Measurements from ENCODE around the gene TUT4.

The TUT4 gene

DNA sequence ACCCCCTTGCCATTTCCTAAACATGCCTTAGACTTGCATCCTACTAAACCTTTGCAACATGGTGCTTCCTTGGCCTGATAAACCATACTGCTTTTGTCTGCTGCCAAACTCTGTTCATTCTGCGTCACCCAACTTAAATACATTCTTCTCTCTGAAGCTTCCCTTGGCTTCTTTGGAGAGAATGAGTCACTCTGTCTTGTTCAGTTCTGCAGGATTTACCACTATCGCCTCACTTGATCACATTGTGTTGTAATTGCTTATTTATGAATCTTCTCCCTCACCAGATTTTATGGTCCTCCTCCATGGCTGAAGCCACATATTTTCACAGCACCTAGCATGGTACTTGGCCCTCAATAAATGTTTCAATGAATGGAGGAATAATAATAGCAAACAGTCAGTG, 21.7 kb upstream of the TUT4 start:
- no peak for DNase-seq (ENCODE audit: low read depth in 2 of 2)

DNA sequence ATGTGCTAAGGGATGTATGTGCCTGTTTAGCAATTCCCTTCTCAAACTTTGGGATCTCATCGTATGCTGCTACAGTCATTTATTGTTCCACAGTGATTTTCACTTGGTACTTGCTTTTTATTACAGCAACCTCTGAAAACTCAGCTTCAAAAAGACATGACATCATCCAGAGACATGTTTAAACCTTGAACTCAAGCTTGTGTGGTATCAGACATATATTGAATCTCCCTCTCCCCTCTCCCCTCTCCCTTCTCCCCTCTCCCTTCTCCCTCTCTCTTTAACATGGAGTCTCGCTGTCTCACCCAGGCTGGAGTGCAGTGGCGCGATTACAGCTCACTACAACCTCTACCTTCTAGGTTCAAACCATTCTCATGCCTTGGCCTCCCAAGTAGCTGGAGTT, 19.5 kb upstream of the TUT4 start:
- no peak for DNase-seq (ENCODE audit: low read depth in 2 of 2)

DNA sequence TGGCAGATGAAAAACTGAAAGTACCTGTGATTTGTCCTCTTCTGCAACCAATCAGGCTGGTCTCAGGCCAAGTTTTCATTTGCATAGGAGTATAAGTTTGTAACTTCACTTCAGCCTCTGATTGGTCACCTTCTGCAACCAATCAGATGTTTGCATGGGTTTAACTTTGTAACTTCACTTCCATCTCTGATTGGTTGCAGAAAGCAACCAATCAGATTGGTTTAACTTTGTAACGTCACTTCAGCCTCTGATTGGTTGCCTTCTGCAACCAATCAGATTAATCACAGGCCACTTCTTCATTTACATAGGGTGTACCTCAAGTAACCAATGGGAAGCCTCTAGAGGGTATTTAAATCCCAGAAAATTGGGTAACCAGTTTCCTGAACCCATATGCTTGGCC, 18.9 kb upstream of the TUT4 start:
- DNase-seq (ENCODE audit: low read depth in 2 of 2): no peak

DNA sequence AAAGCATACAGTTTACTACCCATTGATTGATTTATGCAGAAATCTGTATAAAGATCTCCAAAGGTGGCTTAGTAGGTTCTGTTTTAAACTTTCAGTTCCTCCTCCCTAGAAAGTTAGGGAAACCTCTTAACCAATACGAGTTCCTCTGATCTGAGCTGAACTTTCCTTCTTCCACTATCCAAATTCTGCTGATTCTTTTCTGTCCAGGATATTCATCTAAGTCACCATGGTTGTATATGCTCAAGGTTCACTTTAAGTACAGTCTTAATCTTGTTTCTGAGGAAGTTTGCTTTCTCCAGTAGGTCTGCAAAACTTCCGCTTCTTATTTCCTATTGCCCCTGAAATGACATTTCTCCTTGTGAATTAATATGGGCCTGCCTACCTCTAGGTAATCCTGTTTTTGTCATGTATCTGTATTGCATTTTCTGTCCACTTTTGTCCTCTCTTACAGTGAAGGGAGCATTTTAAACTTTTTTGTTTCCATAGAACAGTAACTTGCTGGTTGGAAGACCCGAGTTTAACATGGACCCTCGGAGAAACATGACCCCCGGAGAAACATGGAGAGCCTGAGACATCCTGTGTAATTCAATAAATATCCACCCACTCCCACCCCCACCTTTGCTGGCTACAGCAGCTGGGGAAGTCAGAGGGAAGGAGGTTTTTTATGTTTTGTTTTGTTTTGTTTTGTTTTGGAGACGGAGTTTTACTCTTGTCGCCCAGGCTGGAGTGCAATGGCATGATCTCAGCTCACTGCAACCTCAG, 16.7 kb upstream of the TUT4 start:
- no peak for DNase-seq (ENCODE audit: low read depth in 2 of 2)

DNA sequence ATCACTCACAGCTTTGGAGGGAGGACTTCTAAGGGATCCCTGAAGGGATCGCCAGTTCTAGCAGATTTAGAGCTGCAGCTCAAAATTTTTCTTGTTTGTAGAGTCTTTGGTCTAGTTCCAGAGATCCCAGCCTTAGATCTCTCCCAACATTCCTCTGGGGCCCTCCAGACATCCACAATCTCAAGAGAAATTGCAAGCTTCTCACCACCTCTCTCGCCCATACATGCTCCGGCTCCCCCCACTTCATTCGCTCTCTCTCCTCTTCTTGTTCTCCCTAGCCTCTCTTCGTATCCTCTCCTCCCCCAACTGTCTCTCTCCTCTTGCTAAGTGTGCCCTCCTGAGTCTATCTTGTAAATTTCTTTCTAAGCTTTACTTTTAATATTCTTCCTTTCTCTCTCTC, 15.1 kb upstream of the TUT4 start:
- DNase-seq (ENCODE audit: low read depth in 2 of 2): no peak

DNA sequence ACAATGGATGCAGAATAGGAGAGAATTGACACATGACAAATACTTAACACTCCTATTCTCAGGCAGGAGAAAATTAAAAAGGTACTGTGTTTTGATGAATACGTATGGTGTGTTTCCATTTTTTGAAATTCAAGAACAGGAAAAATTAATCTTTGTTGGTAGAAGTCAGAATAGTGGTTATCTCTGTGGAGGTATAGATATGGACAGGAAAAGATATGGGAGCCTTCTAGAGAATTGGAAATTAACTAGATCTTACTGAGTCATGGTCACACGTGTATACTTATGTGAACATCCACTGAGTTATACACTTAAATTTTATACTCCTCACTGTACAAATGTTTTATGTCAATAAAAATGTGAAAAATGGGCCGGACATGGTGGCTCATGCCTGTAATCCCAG, 9.9 kb upstream of the TUT4 start:
- no peak for DNase-seq (ENCODE audit: low read depth in 2 of 2)

DNA sequence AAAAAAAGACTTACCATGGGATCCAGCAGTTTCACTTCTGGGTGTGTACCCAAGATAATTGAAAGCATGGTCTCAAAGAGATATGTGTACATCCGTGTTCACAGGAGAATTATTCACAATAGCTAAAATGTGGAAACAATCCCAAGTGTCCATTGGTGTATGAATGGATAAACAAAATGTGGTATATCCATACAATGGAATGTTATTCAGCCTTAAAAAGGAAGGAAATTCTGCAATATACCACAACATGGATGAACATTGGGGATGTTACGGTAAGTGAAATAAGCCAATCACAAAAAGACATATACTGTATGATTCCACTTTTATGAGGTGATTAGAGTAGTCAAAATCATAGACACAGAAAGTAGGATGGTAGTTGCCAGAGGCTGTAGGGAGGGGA, 7.0 kb upstream of the TUT4 start:
- DNase-seq (ENCODE audit: low read depth in 2 of 2): no peak

DNA sequence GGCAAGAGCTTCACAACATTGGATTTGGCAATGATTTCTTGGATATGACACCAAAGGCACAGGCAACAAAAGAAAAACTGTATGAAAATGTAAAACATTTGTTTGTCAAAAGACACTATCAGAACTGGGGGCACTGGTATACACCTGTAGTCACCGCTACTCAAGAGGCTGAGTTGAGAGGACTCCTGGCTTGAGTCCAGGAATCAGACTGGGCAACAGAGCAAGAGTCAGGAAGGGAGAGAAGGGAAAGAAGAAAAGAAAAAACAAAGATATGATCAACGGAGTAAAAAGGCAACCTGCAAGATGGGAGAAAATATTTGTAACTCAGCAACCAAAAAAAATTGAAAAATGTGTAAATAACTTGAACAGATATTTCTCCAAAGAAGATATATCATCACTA, 6.0 kb upstream of the TUT4 start:
- DNase-seq (ENCODE audit: low read depth in 2 of 2): no peak

DNA sequence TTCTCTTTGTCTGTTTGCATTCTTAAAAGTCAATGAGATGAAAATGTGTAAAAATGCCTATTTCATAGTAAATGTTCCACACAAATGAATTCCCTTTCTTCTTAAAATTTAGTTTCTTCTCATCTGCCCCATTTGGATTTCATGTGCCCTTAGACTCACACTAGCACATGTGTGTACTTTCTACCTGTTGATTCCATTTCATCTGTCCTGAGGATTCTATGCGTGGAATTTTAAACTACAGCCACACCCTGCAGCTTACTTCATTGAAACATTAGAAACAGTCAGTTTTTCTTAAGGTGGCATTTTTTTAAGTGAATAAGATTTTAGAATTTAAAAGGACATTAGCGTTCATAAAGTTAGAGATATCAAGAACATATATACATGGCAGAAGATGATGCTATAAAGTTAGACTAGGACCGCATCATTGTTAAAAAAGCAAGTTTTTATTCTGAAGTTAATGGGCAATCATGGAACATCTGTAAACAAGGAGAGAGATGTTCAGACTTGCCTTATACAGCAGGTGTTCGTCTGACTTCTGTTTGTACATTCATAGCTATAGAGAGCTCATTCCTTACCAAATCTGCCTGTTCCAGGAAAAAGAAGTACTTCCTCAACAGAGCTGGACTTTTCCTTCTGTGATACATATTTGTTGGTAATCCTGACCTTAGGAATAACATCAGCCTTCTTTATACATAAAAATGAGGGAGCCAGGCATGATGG, 3.9 kb upstream of the TUT4 start:
- no peak for DNase-seq (ENCODE audit: low read depth in 2 of 2)

DNA sequence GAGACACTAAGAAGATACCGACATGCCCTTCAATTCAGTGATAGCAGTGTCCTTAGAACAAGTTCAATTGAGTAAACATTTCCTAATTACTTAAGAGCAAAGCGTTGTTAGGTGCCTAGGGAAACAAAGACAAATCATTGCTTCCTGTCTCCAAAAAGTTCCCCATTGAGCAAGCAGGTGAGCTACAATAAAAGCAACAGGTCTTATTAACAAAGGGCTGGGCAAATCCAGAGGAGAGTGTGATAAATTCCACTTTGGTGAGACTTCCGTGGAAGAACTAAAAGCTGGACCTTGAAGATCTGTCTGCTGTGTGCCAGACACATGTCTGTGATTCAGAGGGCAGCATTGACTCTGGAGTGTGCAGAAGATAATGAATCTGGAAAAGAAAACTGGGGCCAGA, 1.9 kb upstream of the TUT4 start:
- DNase-seq (ENCODE audit: low read depth in 2 of 2): no peak

DNA sequence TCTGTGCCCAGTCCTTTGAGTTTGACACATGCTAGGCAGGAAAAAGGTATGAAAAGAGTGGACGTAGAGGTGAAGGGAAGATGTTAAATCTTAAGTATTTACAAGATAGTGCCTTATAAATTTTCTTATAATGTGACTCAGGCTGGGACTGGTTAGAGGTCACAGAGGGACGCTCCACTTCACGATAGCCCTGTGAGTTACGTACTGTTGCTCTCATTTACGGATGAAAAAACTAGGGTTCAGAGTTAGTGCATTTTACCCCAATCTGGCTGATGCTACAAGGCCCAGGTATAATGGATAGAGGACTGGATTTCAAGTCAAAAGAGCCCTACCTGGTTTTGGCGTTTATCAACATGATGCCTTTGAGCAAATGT, 1.4 kb upstream of the TUT4 start:
- DNase-seq (ENCODE audit: low read depth in 2 of 2): no peak

DNA sequence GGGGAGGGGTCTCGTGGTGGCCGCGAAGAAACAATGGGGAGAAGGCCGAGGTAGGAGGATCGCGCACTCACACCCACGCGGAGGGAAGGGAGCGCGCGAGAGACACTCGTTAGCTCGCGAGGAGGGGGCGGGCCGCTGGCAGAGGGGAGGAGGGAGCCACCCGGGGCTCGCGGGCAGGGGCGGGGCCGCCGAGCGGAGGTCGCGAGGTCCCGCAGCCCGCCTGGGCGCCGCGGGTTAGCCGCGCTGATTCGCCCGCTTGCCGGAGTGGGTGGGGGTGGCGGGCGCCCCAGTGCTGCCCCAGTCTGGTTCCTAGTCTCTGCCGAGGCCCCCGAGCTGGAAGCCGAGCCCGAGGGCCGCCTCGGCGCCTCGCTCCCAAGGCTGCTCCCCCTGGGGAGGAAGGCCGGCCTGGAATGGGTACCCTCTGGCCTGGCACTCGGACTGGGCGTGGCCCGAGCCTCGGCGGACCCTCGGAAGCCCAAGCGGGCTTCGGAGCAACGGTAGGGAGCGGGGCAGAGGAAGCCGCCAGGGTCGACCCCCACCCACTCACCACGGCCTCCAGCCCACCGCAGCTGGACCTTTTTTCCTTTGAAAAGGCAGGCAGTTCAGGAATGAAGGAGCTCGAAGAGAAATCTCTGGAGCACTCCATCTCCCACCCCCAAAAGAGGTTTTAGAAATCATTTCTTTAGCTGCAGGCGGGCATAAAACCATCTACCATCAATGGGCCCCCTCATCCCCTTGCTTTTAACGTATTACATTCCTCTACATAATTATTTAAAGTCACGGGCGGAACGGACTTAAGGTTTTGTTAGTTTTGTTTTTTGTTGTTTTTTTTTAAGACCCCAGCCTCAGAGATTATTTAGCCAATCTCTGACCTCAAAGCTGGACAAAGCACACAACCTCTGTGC, 722 bp upstream of the TUT4 start:
- DNase-seq (ENCODE audit: low read depth in 2 of 2): peak; percentile 89 to 90

DNA sequence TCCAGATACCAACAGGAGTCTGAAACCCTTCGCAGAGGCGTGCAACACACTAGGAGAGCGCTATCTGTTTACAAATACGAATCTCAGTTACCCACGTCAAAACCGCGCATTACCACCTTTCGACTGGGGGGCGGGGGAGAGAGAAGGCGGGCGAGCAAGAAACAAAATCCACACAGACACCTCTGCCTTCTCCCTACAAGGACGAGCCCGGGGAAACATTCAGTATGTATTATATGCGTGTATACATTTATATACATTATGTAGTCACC, 722 bp downstream of the TUT4 start:
- DNase-seq (ENCODE audit: low read depth in 2 of 2): peak; percentile 51

DNA sequence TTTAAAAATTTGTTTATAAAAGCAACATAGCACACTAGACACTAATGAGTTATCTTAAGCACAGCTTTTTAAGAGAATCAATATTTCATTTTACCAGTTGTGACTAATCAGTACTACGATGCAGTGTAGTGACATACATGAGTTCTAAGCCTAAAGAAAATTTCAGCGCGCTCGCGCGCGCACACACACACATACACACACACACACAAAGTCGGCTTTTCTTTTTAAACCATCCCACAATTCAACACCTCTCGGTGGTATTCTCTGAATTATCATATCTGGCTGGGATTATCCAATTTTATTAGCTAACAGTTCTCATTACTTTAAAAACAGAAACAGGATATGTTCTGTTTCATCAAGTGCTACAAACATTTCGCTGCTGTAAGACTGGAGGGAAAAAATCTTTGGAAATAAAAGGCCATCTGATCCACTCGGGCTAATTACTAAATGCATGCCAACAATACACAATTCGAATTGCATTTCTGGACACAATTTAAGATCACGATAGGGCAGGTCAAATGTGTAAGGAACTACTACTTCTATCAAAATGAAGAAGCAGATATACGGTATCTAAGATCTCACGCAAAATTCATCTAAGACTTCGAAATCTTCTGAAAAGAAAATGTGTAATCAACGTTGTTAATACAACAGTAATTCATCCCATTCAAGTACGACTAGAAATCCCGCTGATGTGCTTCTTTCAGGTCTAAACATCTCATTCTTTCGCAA, 1.2 kb downstream of the TUT4 start:
- DNase-seq (ENCODE audit: low read depth in 2 of 2): peak in 1 of 2 donors; percentile 12

DNA sequence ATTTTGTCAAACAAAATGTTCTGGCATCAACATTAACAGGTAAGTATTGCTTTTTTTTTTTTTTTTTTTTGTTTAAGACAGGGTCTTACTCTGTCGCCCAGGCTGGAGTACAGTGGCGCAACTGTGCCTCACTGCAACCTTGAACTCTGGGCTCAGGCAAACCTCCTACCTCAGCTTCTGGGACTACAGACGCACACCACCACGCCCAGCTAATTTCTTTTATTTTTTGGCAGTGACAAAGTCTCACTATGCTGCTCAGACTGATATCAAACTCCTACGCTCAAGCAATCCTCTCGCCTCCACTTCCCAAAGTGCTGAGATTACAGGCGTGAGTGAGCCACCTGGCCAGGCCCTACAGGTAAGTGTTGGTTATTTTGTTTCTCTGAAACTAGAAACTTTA, 2.4 kb downstream of the TUT4 start:
- DNase-seq (ENCODE audit: low read depth in 2 of 2): no peak

DNA sequence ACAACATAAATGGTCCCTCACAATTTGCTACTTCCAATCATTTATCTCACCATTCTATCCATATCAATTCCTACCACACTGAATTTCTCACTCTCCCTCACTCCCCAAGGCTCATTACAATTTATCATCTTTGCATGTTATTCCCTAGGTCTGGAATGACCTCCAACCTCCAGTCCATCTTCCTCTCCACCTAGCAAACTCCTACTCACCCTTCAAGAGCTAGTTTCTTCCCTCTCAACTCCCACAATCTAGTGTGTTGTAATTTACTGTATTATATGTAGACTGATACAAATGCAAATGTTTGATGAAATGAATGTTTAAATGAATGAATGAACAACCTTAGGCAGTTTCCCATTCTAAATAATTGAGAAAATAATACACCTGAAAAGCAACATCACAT, 3.6 kb downstream of the TUT4 start:
- DNase-seq (ENCODE audit: low read depth in 2 of 2): no peak

DNA sequence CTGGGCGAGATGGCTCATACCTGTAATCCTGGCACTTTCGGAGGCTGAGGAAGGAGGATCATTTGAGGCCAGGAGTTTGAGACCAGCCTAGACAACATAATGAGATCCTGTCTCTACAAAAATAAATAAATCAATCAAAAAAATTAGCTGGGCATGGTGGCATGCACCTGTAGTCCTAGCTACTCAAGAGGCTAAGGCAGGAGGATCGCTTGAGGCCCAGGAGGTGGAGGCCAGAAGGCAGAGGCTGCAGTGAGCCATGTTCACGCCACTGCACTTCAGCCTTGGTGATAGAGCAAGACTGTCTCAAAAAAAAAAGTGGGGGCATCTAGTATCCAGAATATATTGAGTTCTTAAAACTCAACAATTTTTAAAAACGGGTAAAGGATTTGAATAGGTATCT, 6.0 kb downstream of the TUT4 start:
- DNase-seq (ENCODE audit: low read depth in 2 of 2): no peak

DNA sequence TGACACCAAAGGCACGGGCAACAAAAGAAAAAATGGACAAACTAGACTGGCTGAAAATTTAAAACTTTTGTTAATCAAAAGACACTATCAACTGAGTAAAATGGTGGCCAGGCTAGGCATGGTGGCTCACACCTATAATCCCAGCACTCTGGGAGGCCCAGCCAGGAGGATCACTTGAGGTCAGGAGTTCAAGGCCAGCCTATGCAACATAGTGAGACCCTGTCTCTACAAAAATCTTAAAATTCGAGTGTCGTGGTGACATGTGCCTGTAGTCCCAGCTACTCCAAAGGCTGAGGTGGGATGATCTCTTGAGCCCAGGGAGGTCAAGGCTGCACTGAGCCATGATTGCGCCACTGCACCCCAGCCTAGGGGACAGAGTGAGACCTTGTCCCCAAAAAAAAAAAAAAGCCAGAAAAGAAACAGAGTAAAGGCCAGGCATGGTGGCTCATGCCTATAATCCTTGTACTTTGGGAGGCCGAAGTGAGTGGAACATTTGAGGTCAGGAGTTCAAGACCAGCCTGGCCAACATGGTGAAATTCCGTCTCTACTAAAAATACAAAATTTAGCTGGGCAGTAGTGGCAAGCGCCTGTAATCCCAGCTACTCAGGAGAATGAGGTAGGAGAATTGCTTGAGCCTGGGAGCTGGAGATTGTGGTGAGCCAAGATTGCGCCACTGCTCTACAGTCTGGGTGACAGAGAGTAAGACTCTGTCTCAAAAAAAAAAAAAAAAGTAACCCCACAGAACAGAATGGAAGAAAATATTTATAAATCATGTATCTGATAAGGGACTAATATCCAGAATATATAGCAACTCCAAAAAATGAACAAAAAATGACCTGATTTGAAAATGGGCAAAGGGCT, 8.0 kb downstream of the TUT4 start:
- DNase-seq (ENCODE audit: low read depth in 2 of 2): no peak

DNA sequence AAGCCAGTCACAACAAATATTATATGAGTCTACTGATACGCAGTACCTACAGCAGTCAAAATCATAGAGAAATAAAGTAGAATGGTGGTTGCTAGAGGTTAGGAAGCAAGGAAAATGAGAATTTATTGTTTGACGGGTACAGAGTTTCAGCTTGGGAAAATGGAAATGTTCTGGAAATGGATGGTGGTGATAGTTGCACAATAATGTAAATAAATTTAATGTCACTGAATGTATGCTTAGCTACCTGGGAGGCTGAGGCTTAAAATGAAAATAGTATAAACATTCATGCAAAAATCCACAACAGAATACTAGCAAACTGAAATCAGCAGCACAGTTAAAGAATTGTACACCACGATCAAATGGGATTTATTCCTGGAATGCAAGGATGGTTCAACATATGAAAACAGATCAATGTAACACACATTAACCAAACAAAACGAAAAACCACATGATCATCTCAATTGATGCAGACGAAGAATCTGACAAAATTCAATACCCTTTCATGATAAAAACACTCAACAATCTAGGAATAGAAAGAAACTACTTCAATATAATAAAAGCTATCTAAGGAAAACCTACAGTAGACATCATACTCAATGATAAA, 10.7 kb downstream of the TUT4 start:
- no peak for DNase-seq (ENCODE audit: low read depth in 2 of 2)

DNA sequence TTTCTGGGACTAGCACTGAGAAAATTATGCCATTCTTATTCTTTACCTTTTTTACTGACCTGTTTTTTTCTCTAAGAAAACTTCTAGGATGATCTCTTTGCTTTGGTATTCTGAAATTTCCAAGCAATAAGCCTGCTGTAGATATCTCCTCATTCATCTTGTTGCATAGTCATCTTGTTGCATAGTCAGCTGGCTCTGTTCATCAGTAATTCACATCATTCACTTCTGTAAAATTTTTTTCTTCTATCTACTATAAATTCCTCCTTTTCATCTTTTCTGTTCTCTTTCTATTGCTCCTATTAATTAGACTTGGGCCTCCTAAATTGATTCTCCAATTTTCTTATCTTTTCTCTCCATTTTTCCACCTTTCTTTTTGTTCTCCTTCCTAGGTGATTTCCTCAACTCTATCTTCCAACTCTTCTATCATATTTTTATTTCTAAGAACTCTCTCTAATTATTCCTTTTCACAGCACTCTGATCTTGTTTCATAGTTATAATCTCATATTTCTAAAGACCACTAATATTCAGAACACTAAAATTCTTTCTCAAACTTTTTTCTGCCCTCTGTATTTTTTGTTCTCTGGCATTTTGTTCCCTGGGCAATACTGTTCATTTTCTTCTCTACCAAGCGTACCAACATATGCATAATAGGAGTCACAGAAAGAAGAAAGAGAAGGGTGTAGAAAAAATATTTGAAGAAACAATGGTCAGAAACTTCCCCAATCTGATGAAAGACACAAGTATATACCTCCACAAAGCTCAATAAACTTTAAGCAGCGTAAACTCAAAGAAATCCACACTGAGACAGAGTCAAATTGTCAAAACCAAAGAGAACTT, 17.7 kb downstream of the TUT4 start:
- no peak for DNase-seq (ENCODE audit: low read depth in 2 of 2)
